Retinal pigment epithelial cell (primary cell): ENCODE data around the gene CDKN1A.

Source experiments
- DNase-seq: peaks from one replicate; pipeline ENCODE4 v3.0.0-alpha.2; 2010; ENCODE audit warnings: low read depth
- H3K4me3 ChIP-seq: 2 replicates; pipeline ENCODE4 v1.5.1; 2011; ENCODE audit warnings: mild to moderate bottlenecking, low read length, control low read depth, moderate library complexity
- CTCF ChIP-seq: conservative IDR thresholded peaks from 2 replicates; pipeline ENCODE4 v1.5.1; 2011; ENCODE audit warnings: low read depth, low read length, control low read depth, inconsistent platforms

The CDKN1A gene

GRCh38 chr6:36716476-36717093 is 38.1 kb downstream of the CDKN1A start:
- DNase-seq = no peak
- TF ChIP-seq CTCF = no peak
- H3K4me3 ChIP-seq = no peak overlapping the region

- TF ChIP-seq CTCF = no peak
- DNase-seq = no peak
Measured at GRCh38 chr6:36717231-36717825, 38.8 kb downstream of the CDKN1A start.

GRCh38 chr6:36717871-36718540 is 39.5 kb downstream of the CDKN1A start:
- TF ChIP-seq CTCF = no peak
- H3K4me3 ChIP-seq = no peak overlapping the region
- no peak for DNase-seq

More at GRCh38 chr6:36717231-36717825, 38.8 kb downstream of the CDKN1A start:
- no peak overlapping the region for H3K4me3 ChIP-seq

- TF ChIP-seq CTCF = no peak
- DNase-seq = no peak
- no peak overlapping the region for H3K4me3 ChIP-seq
Measured at GRCh38 chr6:36718560-36718959, 40.0 kb downstream of the CDKN1A start.

- no peak for DNase-seq
- TF ChIP-seq CTCF = no peak
- no peak overlapping the region for H3K4me3 ChIP-seq
Measured at GRCh38 chr6:36719126-36719525, 40.6 kb downstream of the CDKN1A start.

GRCh38 chr6:36720251-36721141 is 42.0 kb downstream of the CDKN1A start:
- no peak for TF ChIP-seq CTCF
- DNase-seq = no peak
- H3K4me3 ChIP-seq = no peak overlapping the region
